ENCODE results near the gene L1CAM.
A peak's percentile ranks its signal among the peaks of the same experiment; 100 is the strongest.

The L1CAM gene

GRCh38 chrX:153924149-153924861 is 38.3 kb upstream of the L1CAM start:
- H3K4me3 ChIP-seq (ENCODE audit: low read depth, low read length) = no peak overlapping the region
- DNase-seq (ENCODE audit: low read depth, low spot score) = peak; percentile 23
- TF ChIP-seq CTCF (IDR thresholded peaks at IDR 0.05; ENCODE audit: low read depth, low read length) = peak; percentile 25
- in situ Hi-C loops (cut with HindIII; ENCODE audit: low sequenced_read_pairs) = no loop called here

GRCh38 chrX:153922932-153923857 is 37.2 kb upstream of the L1CAM start:
- peak; percentile 69 for TF ChIP-seq CTCF (IDR thresholded peaks at IDR 0.05; ENCODE audit: low read depth, low read length)
- peak; percentile 45 for DNase-seq (ENCODE audit: low read depth, low spot score)
- in situ Hi-C loops (cut with HindIII; ENCODE audit: low sequenced_read_pairs) = no loop called here
- H3K4me3 ChIP-seq (ENCODE audit: low read depth, low read length) = no peak overlapping the region

GRCh38 chrX:153921511-153922446 is 35.8 kb upstream of the L1CAM start:
- DNase-seq (ENCODE audit: low read depth, low spot score) = no peak
- no peak for TF ChIP-seq CTCF (IDR thresholded peaks at IDR 0.05; ENCODE audit: low read depth, low read length)
- in situ Hi-C loops (cut with HindIII; ENCODE audit: low sequenced_read_pairs) = no loop called here
- no peak overlapping the region for H3K4me3 ChIP-seq (ENCODE audit: low read depth, low read length)

GRCh38 chrX:153921070-153921469 is 35.1 kb upstream of the L1CAM start:
- no peak for DNase-seq (ENCODE audit: low read depth, low spot score)
- in situ Hi-C loops (cut with HindIII; ENCODE audit: low sequenced_read_pairs) = no loop called here

GRCh38 chrX:153920546-153920945 is 34.6 kb upstream of the L1CAM start:
- in situ Hi-C loops (cut with HindIII; ENCODE audit: low sequenced_read_pairs) = no loop called here
- no peak for TF ChIP-seq CTCF (IDR thresholded peaks at IDR 0.05; ENCODE audit: low read depth, low read length)
- H3K4me3 ChIP-seq (ENCODE audit: low read depth, low read length) = no peak overlapping the region
- no peak for DNase-seq (ENCODE audit: low read depth, low spot score)

More at GRCh38 chrX:153921070-153921469, 35.1 kb upstream of the L1CAM start:
- H3K4me3 ChIP-seq (ENCODE audit: low read depth, low read length) = no peak overlapping the region
- no peak for TF ChIP-seq CTCF (IDR thresholded peaks at IDR 0.05; ENCODE audit: low read depth, low read length)

GRCh38 chrX:153919281-153919680 is 33.3 kb upstream of the L1CAM start:
- H3K4me3 ChIP-seq (ENCODE audit: low read depth, low read length) = no peak overlapping the region
- no peak for TF ChIP-seq CTCF (IDR thresholded peaks at IDR 0.05; ENCODE audit: low read depth, low read length)
- in situ Hi-C loops (cut with HindIII; ENCODE audit: low sequenced_read_pairs) = no loop called here
- DNase-seq (ENCODE audit: low read depth, low spot score) = no peak

Measured in astrocyte of the spinal cord (primary cell).